Measurements from ENCODE around the gene ADAMTSL3. TPM values are rescaled to one million over a fixed set of nuclear protein-coding genes. Genes with fewer than 3 reads are reported as not detected.

ADAMTSL3 gene, protein sequence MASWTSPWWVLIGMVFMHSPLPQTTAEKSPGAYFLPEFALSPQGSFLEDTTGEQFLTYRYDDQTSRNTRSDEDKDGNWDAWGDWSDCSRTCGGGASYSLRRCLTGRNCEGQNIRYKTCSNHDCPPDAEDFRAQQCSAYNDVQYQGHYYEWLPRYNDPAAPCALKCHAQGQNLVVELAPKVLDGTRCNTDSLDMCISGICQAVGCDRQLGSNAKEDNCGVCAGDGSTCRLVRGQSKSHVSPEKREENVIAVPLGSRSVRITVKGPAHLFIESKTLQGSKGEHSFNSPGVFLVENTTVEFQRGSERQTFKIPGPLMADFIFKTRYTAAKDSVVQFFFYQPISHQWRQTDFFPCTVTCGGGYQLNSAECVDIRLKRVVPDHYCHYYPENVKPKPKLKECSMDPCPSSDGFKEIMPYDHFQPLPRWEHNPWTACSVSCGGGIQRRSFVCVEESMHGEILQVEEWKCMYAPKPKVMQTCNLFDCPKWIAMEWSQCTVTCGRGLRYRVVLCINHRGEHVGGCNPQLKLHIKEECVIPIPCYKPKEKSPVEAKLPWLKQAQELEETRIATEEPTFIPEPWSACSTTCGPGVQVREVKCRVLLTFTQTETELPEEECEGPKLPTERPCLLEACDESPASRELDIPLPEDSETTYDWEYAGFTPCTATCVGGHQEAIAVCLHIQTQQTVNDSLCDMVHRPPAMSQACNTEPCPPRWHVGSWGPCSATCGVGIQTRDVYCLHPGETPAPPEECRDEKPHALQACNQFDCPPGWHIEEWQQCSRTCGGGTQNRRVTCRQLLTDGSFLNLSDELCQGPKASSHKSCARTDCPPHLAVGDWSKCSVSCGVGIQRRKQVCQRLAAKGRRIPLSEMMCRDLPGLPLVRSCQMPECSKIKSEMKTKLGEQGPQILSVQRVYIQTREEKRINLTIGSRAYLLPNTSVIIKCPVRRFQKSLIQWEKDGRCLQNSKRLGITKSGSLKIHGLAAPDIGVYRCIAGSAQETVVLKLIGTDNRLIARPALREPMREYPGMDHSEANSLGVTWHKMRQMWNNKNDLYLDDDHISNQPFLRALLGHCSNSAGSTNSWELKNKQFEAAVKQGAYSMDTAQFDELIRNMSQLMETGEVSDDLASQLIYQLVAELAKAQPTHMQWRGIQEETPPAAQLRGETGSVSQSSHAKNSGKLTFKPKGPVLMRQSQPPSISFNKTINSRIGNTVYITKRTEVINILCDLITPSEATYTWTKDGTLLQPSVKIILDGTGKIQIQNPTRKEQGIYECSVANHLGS (N-terminal part only)
- not detected in 2 replicates for total RNA-seq

GRCh38 chr15:83653639-83654378 lies at the start of gene ADAMTSL3:
Gene ADAMTSL3 (plus strand): TSS chr15:83654123. CDS start chr15:83655762, 1,639 bp downstream.

Other genes with a start within 250 kb of the ADAMTSL3 start
- gene SH3GL3, start 206.8 kb upstream of the ADAMTSL3 start, total RNA-seq, result not detected in 2 replicates

Data from epithelial cell of umbilical artery (primary cell).